ENCODE measurements around the gene KIF5A.
"Not testable (repeated sequence)": the region's sequence is repeated elsewhere in the genome, so short reads cannot be mapped to it uniquely, and the experiment has no call there.

The KIF5A gene

DNA sequence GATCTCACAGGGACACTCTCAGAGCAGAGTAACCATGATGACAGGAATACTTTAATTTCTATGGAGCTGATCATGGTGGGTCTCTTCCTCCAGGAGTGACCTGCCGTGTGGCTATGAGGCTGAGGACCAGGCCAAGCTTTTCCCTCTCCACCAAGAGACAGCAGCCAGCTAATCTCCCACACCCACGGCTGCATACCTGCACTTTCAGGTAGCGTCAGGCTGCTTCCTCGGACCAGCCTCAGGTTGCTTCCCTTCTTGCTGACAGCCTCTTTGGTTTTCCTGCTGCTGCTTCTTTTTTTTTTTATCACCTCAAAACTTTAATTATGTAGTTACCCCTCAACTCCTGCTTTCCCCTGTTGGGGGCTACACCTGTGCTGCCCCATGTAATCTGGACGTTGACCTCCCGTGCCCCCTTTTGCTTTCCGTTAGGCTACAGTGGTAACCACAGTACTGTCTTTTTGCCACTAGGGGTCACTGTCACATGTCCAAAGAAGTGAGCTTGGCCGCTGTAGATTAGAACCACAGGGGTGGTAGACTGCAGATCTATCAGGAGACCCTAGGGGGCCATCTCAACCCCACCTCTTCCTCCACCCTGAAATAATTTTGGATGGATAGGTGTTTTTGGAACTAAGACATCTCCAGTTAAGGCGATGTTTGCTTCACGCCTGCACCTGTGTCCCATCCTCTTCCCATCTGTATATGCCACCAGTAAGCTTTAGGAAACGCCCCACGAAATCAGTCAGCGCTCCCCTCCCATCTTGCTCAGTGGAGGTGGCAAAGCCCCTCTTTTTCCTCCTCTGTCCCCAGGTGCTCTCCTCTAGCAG is 33.4 kb downstream of the KIF5A start:
- peak; percentile 86 to 91 for DNase-seq (ENCODE audit: low read depth in 2 of 2)
- H3K4me3 ChIP-seq (replicated peaks in 1 of 2; ENCODE audit: low read depth in 2 of 2, low read length in 2 of 2): no peak overlapping the region
- TF ChIP-seq CTCF (IDR thresholded peaks at IDR 0.05; ENCODE audit: low read depth, low read length): peak; percentile 81

GRCh38 chr12:57584050-57584449 is 34.2 kb downstream of the KIF5A start:
- DNase-seq (ENCODE audit: low read depth in 2 of 2): no peak
- no peak for TF ChIP-seq CTCF (IDR thresholded peaks at IDR 0.05; ENCODE audit: low read depth, low read length)
- no peak overlapping the region for H3K4me3 ChIP-seq (replicated peaks in 1 of 2; ENCODE audit: low read depth in 2 of 2, low read length in 2 of 2)

- no peak for TF ChIP-seq CTCF (IDR thresholded peaks at IDR 0.05; ENCODE audit: low read depth, low read length)
- DNase-seq (ENCODE audit: low read depth in 2 of 2): no peak
- H3K4me3 ChIP-seq (replicated peaks in 1 of 2; ENCODE audit: low read depth in 2 of 2, low read length in 2 of 2): no peak overlapping the region
These were observed 34.8 kb downstream of the KIF5A start for GRCh38 chr12:57584690-57585089.

DNA sequence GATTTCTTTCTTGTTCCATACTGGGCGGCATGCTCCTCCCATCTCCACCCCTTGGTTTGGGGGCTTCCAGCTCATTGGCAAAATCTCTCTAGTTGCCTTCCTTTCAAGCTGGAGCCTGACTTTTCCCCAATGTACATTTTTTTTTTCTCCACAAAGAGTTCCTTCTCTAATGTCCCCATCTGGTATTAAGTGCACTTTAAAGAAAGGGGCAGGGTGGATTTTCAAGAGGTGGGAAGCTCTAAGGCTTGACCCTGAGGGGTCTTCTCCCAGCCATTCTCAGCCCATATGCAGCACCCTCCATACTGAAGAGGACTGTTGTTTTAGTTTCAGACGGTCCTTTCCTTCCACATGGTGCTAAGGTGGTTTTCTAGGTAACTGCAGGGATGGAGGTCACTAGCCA is 35.3 kb downstream of the KIF5A start:
- no peak overlapping the region for H3K4me3 ChIP-seq (replicated peaks in 1 of 2; ENCODE audit: low read depth in 2 of 2, low read length in 2 of 2)
- DNase-seq (ENCODE audit: low read depth in 2 of 2): no peak
- no peak for TF ChIP-seq CTCF (IDR thresholded peaks at IDR 0.05; ENCODE audit: low read depth, low read length)

- no peak for TF ChIP-seq CTCF (IDR thresholded peaks at IDR 0.05; ENCODE audit: low read depth, low read length)
- no peak overlapping the region for H3K4me3 ChIP-seq (replicated peaks in 1 of 2; ENCODE audit: low read depth in 2 of 2, low read length in 2 of 2)
- no peak for DNase-seq (ENCODE audit: low read depth in 2 of 2)
These were observed 36.3 kb downstream of the KIF5A start for GRCh38 chr12:57586128-57586527.

- no peak overlapping the region for H3K4me3 ChIP-seq (replicated peaks in 1 of 2; ENCODE audit: low read depth in 2 of 2, low read length in 2 of 2)
- DNase-seq (ENCODE audit: low read depth in 2 of 2): no peak
- no peak for TF ChIP-seq CTCF (IDR thresholded peaks at IDR 0.05; ENCODE audit: low read depth, low read length)
These were observed 37.1 kb downstream of the KIF5A start for GRCh38 chr12:57586832-57587429.

GRCh38 chr12:57588951-57589610 is 39.2 kb downstream of the KIF5A start:
- not testable (repeated sequence) for H3K4me3 ChIP-seq (replicated peaks in 1 of 2; ENCODE audit: low read depth in 2 of 2, low read length in 2 of 2); DNase-seq (ENCODE audit: low read depth in 2 of 2)

Measured in cardiac fibroblast (primary cell).